ENCODE data around the gene KDELR1. TPM values are rescaled to one million over a fixed set of nuclear protein-coding genes. Genes with fewer than 3 reads are reported as not detected.

The KDELR1 gene
- total and polyA plus RNA-seq, 9 of the 15 experiments (the other 6 are each of a cell fraction or from before 2014, with no cell fraction given): 6.1 to 165 (median 58.5) TPM

GRCh38 chr19:48332662-48333466, 58.5 kb downstream of the KDELR1 start (continued):
- no peak for TF ChIP-seq HMGXB4 (CRISPR knock-in tag; IDR thresholded peaks at IDR 0.05)
- no peak for TF ChIP-seq ZNF583 (CRISPR knock-in tag; IDR thresholded peaks at IDR 0.05)
- TF ChIP-seq GTF2F1 (IDR thresholded peaks at IDR 0.05; ENCODE audit: low read depth, low read length): no peak
- TF ChIP-seq PHB (CRISPR knock-in tag; IDR thresholded peaks at IDR 0.05): 0 out of 2 replicates have a peak, but pooled peaks have one; percentile 19
- no peak for TF ChIP-seq CREB5 (CRISPR knock-in tag; IDR thresholded peaks at IDR 0.05)
- no peak for TF ChIP-seq ESRRB (CRISPR knock-in tag; IDR thresholded peaks at IDR 0.05; ENCODE audit: borderline replicate concordance)
- peak; percentile 69 for TF ChIP-seq C11orf30 (IDR thresholded peaks at IDR 0.05; ENCODE audit: low read depth)
- TF ChIP-seq MTA2 (IDR thresholded peaks at IDR 0.05; ENCODE audit: low read depth): no peak
- peak; percentile 81 for TF ChIP-seq CBFA2T3 (IDR thresholded peaks at IDR 0.05)
- TF ChIP-seq ARID2 (IDR thresholded peaks at IDR 0.05): no peak
- TF ChIP-seq GTF2E2 (tag; IDR thresholded peaks at IDR 0.05): no peak
- TF ChIP-seq TAF15 (IDR thresholded peaks at IDR 0.05; ENCODE audit: low read depth, low read length): no peak
- TF ChIP-seq WHSC1 (IDR thresholded peaks at IDR 0.05; ENCODE audit: low read length): no peak
- no peak for TF ChIP-seq NFE2L1 (tag; IDR thresholded peaks at IDR 0.05; ENCODE audit: borderline replicate concordance, low read depth)
- 0 out of 2 replicates have a peak, but pooled peaks have one; percentile 36 for TF ChIP-seq ZFPM2 (CRISPR knock-in tag; IDR thresholded peaks at IDR 0.05)
- TF ChIP-seq PCBP2 (IDR thresholded peaks at IDR 0.05; ENCODE audit: low read depth, low read length, poor library complexity, severe bottlenecking): no peak
- no peak for TF ChIP-seq XRCC3 (IDR thresholded peaks at IDR 0.05)
- TF ChIP-seq ARID3B (CRISPR knock-in tag; IDR thresholded peaks at IDR 0.05; ENCODE audit: borderline replicate concordance): no peak
- no peak for TF ChIP-seq NR1H2 (CRISPR knock-in tag; IDR thresholded peaks at IDR 0.05)
- 0 out of 2 replicates have a peak, but pooled peaks have one; percentile 60 for TF ChIP-seq OTX1 (CRISPR knock-in tag; IDR thresholded peaks at IDR 0.05)
- TF ChIP-seq ARNT (IDR thresholded peaks at IDR 0.05): no peak
- TF ChIP-seq NKRF (IDR thresholded peaks at IDR 0.05; ENCODE audit: borderline replicate concordance): no peak
- TF ChIP-seq MEIS2 (IDR thresholded peaks at IDR 0.05; ENCODE audit: partially characterized antibody): peak; percentile 99
- peak; percentile 51; the same call in 1 of the 2 replicates for TF ChIP-seq ZBED1 (IDR thresholded peaks at IDR 0.05)

Measured in K562 (cell line).